MCF 10A (cell line): Measurements from ENCODE around the gene KRTAP4-11. TPM values are rescaled to one million over a fixed set of nuclear protein-coding genes. Genes with fewer than 3 reads are reported as not detected.

Source experiments
- BruUV-seq: library from RNA; stranded (reverse); fragments of 400-500 nt; replicated peaks from 2 replicates; lab custom pipeline; 2021; lab: Mats Ljungman, UMichigan
- CTCF ChIA-PET: fragments of 300-600 bp; sonication (Branson Sonifier 250); formaldehyde crosslinking; extraction: SDS; loops from one replicate; lab custom pipeline; 2021; ENCODE audit warnings: antibody characterized with exemption, inconsistent platforms; lab: Yijun Ruan, JAX
- POLR2A ChIA-PET: fragments of 300-600, 350-650 bp; sonication (Branson Sonifier 250); formaldehyde crosslinking; extraction: SDS; loops from one replicate; lab custom pipeline; 2020; ENCODE audit warnings: antibody characterized with exemption, inconsistent platforms; lab: Yijun Ruan, JAX
- DNase-seq: peaks from one replicate; pipeline ENCODE4 v3.0.0-alpha.2; 2018; ENCODE audit not compliant: unreplicated experiment
- H3K27ac Mint-ChIP-seq: one replicate; pipeline ENCODE4 v1.8.0; 2022; ENCODE audit warnings: mild to moderate bottlenecking, low read depth, mixed read lengths; ENCODE audit not compliant: unreplicated experiment
- H3K27me3 Mint-ChIP-seq: one replicate; pipeline ENCODE4 v1.8.0; 2022; ENCODE audit warnings: mixed read lengths; ENCODE audit not compliant: insufficient read depth, unreplicated experiment
- H3K36me3 Mint-ChIP-seq: one replicate; pipeline ENCODE4 v1.8.0; 2022; ENCODE audit warnings: mild to moderate bottlenecking, moderate library complexity, mixed read lengths; ENCODE audit not compliant: insufficient read depth, unreplicated experiment
- H3K4me1 Mint-ChIP-seq: one replicate; pipeline ENCODE4 v1.8.0; 2022; ENCODE audit warnings: mixed read lengths; ENCODE audit not compliant: insufficient read depth, unreplicated experiment
- H3K4me3 Mint-ChIP-seq: one replicate; pipeline ENCODE4 v1.8.0; 2022; ENCODE audit warnings: mild to moderate bottlenecking, moderate library complexity, mixed read lengths; ENCODE audit not compliant: unreplicated experiment
- H3K9me3 Mint-ChIP-seq: one replicate; pipeline ENCODE4 v1.8.0; 2022; ENCODE audit warnings: mixed read lengths; ENCODE audit not compliant: unreplicated experiment
- intact Hi-C: fragments of 100-400 bp; cut with micrococcal nuclease; formaldehyde crosslinking; loops from 2 replicates; pipeline ENCODE4 v1.14.1; 2022
- total RNA-seq: library from RNA; stranded (reverse); gene quantifications from 2 replicates; pipeline ENCODE4 v1.2.3, GENCODE V29; 2022
- TF ChIP-seq, protein P1 (sequence below): fragments of 200-600 bp; IDR thresholded peaks from one replicate; pipeline ENCODE4 v1.8.0; 2022; ENCODE audit warnings: antibody characterized with exemption, mild to moderate bottlenecking; ENCODE audit not compliant: unreplicated experiment

The KRTAP4-11 gene
- total RNA-seq, 1 experiment from 2014 or later: not detected

DNA sequence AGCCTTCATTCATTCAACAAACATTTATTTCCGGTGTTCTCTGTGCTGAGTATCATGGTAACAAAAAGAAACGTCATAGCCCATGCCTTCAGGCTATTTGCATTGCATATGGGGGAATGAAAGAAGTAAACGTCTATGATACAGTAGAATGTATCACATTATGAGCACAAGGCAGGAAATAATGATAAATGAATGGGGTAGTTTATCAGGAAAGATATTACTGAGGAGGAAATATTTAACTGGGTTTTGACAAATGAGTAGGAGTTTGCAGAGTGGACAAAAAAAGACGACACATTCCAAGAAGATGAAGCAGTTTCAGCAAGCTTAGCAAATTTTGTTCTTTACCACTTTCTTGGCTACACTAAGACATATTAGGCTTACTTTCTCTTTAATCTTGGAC, 35.5 kb downstream of the KRTAP4-11 start:
- BruUV-seq: no TSS peak
- TF ChIP-seq, protein P1, sequence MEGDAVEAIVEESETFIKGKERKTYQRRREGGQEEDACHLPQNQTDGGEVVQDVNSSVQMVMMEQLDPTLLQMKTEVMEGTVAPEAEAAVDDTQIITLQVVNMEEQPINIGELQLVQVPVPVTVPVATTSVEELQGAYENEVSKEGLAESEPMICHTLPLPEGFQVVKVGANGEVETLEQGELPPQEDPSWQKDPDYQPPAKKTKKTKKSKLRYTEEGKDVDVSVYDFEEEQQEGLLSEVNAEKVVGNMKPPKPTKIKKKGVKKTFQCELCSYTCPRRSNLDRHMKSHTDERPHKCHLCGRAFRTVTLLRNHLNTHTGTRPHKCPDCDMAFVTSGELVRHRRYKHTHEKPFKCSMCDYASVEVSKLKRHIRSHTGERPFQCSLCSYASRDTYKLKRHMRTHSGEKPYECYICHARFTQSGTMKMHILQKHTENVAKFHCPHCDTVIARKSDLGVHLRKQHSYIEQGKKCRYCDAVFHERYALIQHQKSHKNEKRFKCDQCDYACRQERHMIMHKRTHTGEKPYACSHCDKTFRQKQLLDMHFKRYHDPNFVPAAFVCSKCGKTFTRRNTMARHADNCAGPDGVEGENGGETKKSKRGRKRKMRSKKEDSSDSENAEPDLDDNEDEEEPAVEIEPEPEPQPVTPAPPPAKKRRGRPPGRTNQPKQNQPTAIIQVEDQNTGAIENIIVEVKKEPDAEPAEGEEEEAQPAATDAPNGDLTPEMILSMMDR: no peak
- Mint-ChIP-seq H3K4me1 (peaks cover 16% of the 10 kb centered on the region), H3K9me3 (no peaks in the 10 kb centered on the region), H3K27ac (no peak overlapping the region), H3K36me3 (no peaks in the 10 kb centered on the region), H3K27me3 (no peaks in the 10 kb centered on the region), H3K4me3 (no peak overlapping the region)
- DNase-seq: peak; percentile 33
- intact Hi-C loops: no loop called here
- ChIA-PET POLR2A (no interaction called here), CTCF (no interaction called here)

DNA sequence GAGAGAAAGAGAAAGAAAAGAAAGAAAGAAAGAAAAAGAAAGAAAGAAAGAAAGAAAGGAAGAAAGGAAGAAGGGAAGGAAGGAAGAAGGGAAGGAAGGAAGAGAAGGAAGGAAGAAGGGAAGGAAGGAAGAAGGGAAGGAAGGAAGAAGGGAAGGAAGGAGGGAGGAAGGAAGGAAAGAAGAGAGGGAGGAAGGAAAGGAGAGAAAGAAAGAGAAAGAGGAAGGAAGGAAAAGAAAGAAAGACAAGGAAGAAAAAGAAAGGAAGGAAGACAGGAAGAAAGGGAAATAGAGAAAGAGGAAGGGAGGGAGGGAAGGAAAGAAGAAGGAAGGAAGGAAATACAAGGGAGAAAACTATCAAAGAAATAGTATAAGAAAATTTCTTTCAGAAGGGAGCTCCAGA, 41.4 kb downstream of the KRTAP4-11 start:
- POLR2A ChIA-PET: no interaction called here

DNA sequence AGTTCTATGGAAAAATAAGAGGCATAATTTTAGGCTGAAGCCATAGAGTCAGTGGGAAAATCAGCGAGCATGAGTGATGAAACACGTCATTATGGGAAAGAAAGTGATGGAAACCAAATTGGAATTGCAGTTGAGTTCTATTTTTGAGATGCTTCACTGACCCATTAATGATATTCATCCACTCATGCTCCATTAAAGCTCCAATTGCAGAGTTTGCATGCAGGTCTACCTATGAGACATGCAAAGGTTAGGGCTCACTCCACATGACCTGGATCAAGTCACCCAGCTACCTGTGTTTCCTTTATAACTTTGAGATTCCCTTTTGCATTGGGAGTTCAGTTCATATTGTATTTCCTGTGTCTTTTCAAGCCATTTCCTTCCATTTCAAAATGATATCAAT, 44.5 kb downstream of the KRTAP4-11 start:
- BruUV-seq: no TSS peak
- CTCF ChIA-PET: no interaction called here
- intact Hi-C loops: no loop called here
- TF ChIP-seq, protein P1: no peak
- DNase-seq: no peak
- H3K9me3 Mint-ChIP-seq: no peaks in the 10 kb centered on the region
- H3K36me3 Mint-ChIP-seq: no peaks in the 10 kb centered on the region
- no peaks in the 10 kb centered on the region for H3K4me1 Mint-ChIP-seq
- POLR2A ChIA-PET: no interaction called here
- no peak overlapping the region for H3K4me3 Mint-ChIP-seq
- peaks cover 8% of the 10 kb centered on the region for H3K27me3 Mint-ChIP-seq
- H3K27ac Mint-ChIP-seq: no peak overlapping the region

More for the DNA sequence above, 41.4 kb downstream of the KRTAP4-11 start:
- intact Hi-C loops: no loop called here
- TF ChIP-seq, protein P1: no peak
- Mint-ChIP-seq H3K4me3 (no peak overlapping the region), H3K36me3 (no peaks in the 10 kb centered on the region), H3K27ac (no peak overlapping the region), H3K9me3 (no peaks in the 10 kb centered on the region), H3K27me3 (peaks cover 8% of the 10 kb centered on the region), H3K4me1 (no peaks in the 10 kb centered on the region)
- CTCF ChIA-PET: no interaction called here
- no peak for DNase-seq
- no TSS peak for BruUV-seq

DNA sequence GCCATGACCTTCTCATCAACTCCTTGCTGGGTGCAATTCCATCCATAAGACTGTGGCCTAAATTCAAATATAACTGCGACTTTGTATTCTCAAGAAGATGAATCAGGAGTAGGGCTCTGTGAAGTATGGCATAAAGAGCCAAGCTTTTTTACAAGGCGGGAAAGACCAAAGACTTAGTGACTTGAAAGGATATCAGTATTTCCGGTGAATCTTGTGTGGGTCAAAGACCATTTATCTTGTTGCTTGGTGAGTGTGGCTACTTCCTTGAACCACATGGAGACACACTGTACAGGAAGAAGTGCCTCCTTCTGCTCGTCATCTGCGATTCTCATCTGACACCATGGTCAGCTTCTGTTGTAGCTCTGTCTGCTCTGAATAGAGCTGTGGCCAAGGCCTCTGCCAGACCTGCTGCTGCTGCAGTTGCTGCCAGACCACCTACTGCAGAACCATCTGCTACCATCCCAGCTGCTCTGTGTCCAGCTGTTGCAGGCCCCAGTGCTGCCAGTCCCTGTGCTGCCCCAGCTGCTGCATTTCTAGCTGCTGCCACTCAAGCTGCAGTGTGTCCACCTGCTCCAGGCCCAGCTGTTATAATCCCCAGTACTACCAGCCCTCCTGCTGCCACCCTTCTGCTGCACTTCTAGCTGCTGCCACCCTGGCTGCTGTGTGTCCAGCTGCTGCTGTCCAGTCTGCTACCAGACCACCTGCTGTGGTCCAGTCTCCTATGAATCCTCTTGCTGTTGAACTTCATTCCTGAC, 46.4 kb downstream of the KRTAP4-11 start:
- intact Hi-C loops: no loop called here
- H3K27me3 Mint-ChIP-seq: peaks cover 8% of the 10 kb centered on the region
- no peaks in the 10 kb centered on the region for H3K4me1 Mint-ChIP-seq
- ChIA-PET CTCF (interaction anchor here (0.6 kb wide), 1 partner anchor 478 kb away, joined by 4 read pairs; no protein-coding TSS in a partner anchor), POLR2A (interaction anchor here (0.6 kb wide), 1 partner anchor 528 kb away, joined by 3 read pairs; no protein-coding TSS in a partner anchor)
- no peak for DNase-seq
- TF ChIP-seq, protein P1: no peak
- H3K36me3 Mint-ChIP-seq: no peaks in the 10 kb centered on the region
- no TSS peak for BruUV-seq
- no peak overlapping the region for H3K4me3 Mint-ChIP-seq
- H3K27ac Mint-ChIP-seq: no peak overlapping the region
- H3K9me3 Mint-ChIP-seq: no peaks in the 10 kb centered on the region
